Measurements from ENCODE around the gene TRAK1.

TRAK1 gene

GRCh38 chr3:42266085-42266484, 174.9 kb downstream of the TRAK1 start, which contains the start of gene CCK:
Gene CCK (minus strand): TSS chr3:42266185. CDS start chr3:42263630, 2,555 bp downstream.
- no peak within 1 kb of the TSS for H3K4me3 ChIP-seq (ENCODE audit: low read depth, low read length)
- TF ChIP-seq, protein P1, sequence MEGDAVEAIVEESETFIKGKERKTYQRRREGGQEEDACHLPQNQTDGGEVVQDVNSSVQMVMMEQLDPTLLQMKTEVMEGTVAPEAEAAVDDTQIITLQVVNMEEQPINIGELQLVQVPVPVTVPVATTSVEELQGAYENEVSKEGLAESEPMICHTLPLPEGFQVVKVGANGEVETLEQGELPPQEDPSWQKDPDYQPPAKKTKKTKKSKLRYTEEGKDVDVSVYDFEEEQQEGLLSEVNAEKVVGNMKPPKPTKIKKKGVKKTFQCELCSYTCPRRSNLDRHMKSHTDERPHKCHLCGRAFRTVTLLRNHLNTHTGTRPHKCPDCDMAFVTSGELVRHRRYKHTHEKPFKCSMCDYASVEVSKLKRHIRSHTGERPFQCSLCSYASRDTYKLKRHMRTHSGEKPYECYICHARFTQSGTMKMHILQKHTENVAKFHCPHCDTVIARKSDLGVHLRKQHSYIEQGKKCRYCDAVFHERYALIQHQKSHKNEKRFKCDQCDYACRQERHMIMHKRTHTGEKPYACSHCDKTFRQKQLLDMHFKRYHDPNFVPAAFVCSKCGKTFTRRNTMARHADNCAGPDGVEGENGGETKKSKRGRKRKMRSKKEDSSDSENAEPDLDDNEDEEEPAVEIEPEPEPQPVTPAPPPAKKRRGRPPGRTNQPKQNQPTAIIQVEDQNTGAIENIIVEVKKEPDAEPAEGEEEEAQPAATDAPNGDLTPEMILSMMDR (IDR thresholded peaks at IDR 0.05; ENCODE audit: low read depth, low read length), result no peak

- H3K4me3 ChIP-seq (ENCODE audit: low read depth, low read length), result no peak overlapping the region
- TF ChIP-seq, protein P1 (IDR thresholded peaks at IDR 0.05; ENCODE audit: low read depth, low read length), result no peak
These were observed 176.7 kb downstream of the TRAK1 start for GRCh38 chr3:42267878-42268277.

- TF ChIP-seq, protein P1 (IDR thresholded peaks at IDR 0.05; ENCODE audit: low read depth, low read length), result no peak
These were observed 178.5 kb downstream of the TRAK1 start for GRCh38 chr3:42269647-42270046.

GRCh38 chr3:42270561-42270960, 179.4 kb downstream of the TRAK1 start:
- H3K4me3 ChIP-seq (ENCODE audit: low read depth, low read length), result no peak overlapping the region
- TF ChIP-seq, protein P1 (IDR thresholded peaks at IDR 0.05; ENCODE audit: low read depth, low read length), result no peak

More at GRCh38 chr3:42269647-42270046, 178.5 kb downstream of the TRAK1 start:
- H3K4me3 ChIP-seq (ENCODE audit: low read depth, low read length), result no peak overlapping the region

DNA sequence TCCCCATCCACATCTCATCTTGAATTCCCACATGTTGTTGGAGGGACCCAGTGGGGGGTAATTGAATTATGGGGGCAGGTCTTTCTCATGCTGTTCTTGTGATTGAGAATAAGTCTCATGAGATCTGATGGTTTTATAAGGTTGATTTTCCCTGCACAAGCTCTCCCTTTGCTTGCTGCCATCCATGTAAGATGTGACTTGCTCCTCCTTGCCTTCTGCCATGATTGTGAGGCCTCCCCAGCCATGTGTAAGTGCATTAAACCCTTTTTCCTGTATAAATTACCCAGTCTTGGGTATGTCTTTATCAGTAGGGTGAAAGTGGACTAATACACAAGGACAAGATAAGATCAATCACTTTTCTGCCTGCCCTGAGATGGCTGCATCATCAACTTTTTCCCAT, 180.6 kb downstream of the TRAK1 start:
- TF ChIP-seq, protein P1 (IDR thresholded peaks at IDR 0.05; ENCODE audit: low read depth, low read length), result no peak
- no peak overlapping the region for H3K4me3 ChIP-seq (ENCODE audit: low read depth, low read length)

- no peak overlapping the region for H3K4me3 ChIP-seq (ENCODE audit: low read depth, low read length)
- TF ChIP-seq, protein P1 (IDR thresholded peaks at IDR 0.05; ENCODE audit: low read depth, low read length), result no peak
These were observed 182.2 kb downstream of the TRAK1 start for GRCh38 chr3:42273361-42273760.

- TF ChIP-seq, protein P1 (IDR thresholded peaks at IDR 0.05; ENCODE audit: low read depth, low read length), result no peak
- no peak overlapping the region for H3K4me3 ChIP-seq (ENCODE audit: low read depth, low read length)
These were observed 183.1 kb downstream of the TRAK1 start for GRCh38 chr3:42274266-42274665.

All from WI38 (cell line).